Activated CD8-positive, alpha-beta memory T cell treated with anti-CD3 and anti-CD28 coated beads, Interleukin-2, amount 10 ng/mL, durations not matched to agents 7 days and 5 days (primary cell): ENCODE results near the gene KDM3A. TPM values are rescaled to one million over a fixed set of nuclear protein-coding genes. Genes with fewer than 3 reads are reported as not detected.

Experiments used
- ATAC-seq: fragments of 150-1000 bp; cut with Tn5 transposase; one replicate; pipeline ENCODE4 v1.10.0; 2021; ENCODE audit warnings: moderate library complexity
- CTCF ChIA-PET: fragments of 350-600 bp; sonication (Branson Sonifier 250); formaldehyde crosslinking; loops from one replicate; lab custom pipeline; 2021; ENCODE audit warnings: antibody characterized with exemption; lab: Charles Lee
- DNase-seq: peaks from one replicate; pipeline ENCODE4 v3.0.0-alpha.2; 2020
- H3K27ac Mint-ChIP-seq: one replicate; pipeline ENCODE4 v1.8.0; 2021; ENCODE audit warnings: mild to moderate bottlenecking, mixed read lengths
- H3K27me3 Mint-ChIP-seq: one replicate; pipeline ENCODE4 v1.8.0; 2021; ENCODE audit warnings: mixed read lengths
- H3K36me3 Mint-ChIP-seq: one replicate; pipeline ENCODE4 v1.8.0; 2021; ENCODE audit warnings: mild to moderate bottlenecking, mixed read lengths
- H3K4me1 Mint-ChIP-seq: one replicate; pipeline ENCODE4 v1.8.0; 2021; ENCODE audit warnings: mixed read lengths
- H3K4me3 Mint-ChIP-seq: one replicate; pipeline ENCODE4 v1.8.0; 2021; ENCODE audit warnings: mild to moderate bottlenecking, moderate library complexity, mixed read lengths
- H3K9me3 Mint-ChIP-seq: one replicate; pipeline ENCODE4 v1.8.0; 2022; ENCODE audit warnings: low read depth, mixed read lengths
- total RNA-seq, 2 experiments: library from RNA; stranded (reverse); gene quantifications; one replicate each; pipeline ENCODE4 v1.2.3, GENCODE V29; 2021

The KDM3A gene
- total RNA-seq, 2 experiments from 2014 or later: 49.6 to 56.7 TPM

DNA sequence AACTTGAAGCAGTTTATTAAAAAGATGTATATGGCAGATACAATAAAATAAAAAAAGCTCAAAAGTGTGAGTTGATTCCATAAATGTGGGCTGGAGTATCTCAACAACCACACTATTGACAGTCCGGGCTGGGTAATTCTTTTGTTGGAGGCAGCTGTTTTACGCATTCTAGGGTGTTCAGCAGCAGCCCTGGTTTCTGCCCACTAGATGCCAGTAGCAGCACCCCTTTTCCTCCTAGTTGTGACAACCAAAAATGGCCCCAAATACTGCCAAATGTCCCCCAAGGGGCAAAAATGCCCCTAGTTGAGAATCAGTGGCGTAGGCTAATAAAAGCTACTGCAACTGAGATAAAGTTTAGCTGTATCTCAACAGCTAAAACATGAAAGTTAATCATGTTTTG lies 77.3 kb downstream of the KDM3A start:
- H3K27me3 Mint-ChIP-seq: no peaks in the 10 kb centered on the region
- H3K4me3 Mint-ChIP-seq: no peak overlapping the region
- no peak for DNase-seq
- ATAC-seq: no peak
- H3K9me3 Mint-ChIP-seq: peaks cover 7% of the 10 kb centered on the region
- no peaks in the 10 kb centered on the region for H3K4me1 Mint-ChIP-seq
- H3K36me3 Mint-ChIP-seq: peaks cover 12% of the 10 kb centered on the region
- CTCF ChIA-PET: interaction anchor here (0.7 to 1.5 kb wide), 4 partner anchors 9 to 286 kb away, joined by 3 read pairs; no protein-coding TSS in a partner anchor
- no peak overlapping the region for H3K27ac Mint-ChIP-seq

DNA sequence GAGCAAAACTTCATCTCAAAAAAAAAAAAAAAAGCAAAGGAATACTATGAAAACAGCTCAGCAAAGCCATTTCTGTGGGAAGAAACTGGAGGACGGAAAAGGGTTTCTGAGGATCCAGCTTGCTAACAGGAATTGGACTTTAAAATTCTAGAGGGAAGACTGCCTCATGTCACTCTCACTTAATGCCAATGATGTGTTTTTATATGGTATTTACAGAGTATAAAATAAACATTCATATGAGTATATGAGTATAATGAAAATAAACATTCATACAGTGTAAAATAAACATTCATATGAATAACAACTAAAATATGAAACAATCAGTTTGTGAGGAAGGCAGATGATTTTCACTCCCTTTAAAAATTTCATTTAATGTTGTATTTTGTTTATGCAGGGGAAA lies 78.2 kb downstream of the KDM3A start:
- H3K4me1 Mint-ChIP-seq: no peaks in the 10 kb centered on the region
- ATAC-seq (no peak), DNase-seq (no peak)
- H3K9me3 Mint-ChIP-seq: peaks cover 7% of the 10 kb centered on the region
- peaks cover 17% of the 10 kb centered on the region for H3K36me3 Mint-ChIP-seq
- no peak overlapping the region for H3K27ac Mint-ChIP-seq
- no peak overlapping the region for H3K4me3 Mint-ChIP-seq
- CTCF ChIA-PET: no interaction called here
- H3K27me3 Mint-ChIP-seq: no peaks in the 10 kb centered on the region

DNA sequence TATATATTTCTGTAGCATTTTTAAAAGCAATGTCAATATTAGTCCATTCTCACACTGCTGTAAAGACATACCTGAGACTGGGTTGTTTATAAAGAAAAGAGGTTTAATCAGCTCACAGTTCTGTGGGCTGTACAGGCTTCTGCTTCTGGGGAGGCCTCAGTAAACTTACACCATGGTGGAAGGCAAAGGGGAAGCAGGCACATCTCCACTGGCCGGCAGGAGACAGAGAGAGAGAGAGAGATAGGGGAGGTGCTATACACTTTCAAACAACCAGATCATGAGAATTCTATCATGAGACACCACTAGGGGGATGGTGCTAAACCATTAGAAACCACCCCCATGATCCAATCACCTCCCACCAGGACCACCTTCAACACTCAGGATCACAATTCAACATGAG lies 79.0 kb downstream of the KDM3A start:
- Mint-ChIP-seq H3K9me3 (peaks cover 7% of the 10 kb centered on the region), H3K4me1 (no peaks in the 10 kb centered on the region), H3K36me3 (peaks cover 19% of the 10 kb centered on the region), H3K4me3 (no peak overlapping the region), H3K27me3 (no peaks in the 10 kb centered on the region), H3K27ac (no peak overlapping the region)
- DNase-seq (no peak), ATAC-seq (no peak)
- CTCF ChIA-PET: no interaction called here

DNA sequence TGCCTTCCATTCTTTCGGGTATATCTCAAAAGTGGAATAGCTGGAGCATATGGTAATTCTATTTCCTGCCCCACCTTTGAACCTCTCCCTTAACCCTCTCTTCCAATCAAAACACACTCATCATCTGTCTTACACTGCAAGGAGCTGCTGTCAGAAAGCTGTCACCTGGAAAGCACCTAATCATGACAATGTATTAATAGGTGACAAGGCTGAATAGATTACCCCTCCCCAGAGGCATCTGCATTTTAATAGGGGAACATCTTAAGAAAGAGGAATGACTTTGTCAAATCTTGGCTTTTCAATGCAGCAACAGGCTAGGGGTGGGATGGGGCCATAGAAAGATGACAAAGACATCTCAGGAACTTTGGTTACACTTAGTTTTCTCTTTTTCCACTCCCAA lies 80.8 kb downstream of the KDM3A start:
- Mint-ChIP-seq H3K9me3 (peaks cover 7% of the 10 kb centered on the region), H3K27ac (no peak overlapping the region), H3K4me1 (no peaks in the 10 kb centered on the region), H3K4me3 (no peak overlapping the region), H3K27me3 (no peaks in the 10 kb centered on the region), H3K36me3 (peaks cover 23% of the 10 kb centered on the region)
- DNase-seq (no peak), ATAC-seq (no peak)
- CTCF ChIA-PET: no interaction called here

DNA sequence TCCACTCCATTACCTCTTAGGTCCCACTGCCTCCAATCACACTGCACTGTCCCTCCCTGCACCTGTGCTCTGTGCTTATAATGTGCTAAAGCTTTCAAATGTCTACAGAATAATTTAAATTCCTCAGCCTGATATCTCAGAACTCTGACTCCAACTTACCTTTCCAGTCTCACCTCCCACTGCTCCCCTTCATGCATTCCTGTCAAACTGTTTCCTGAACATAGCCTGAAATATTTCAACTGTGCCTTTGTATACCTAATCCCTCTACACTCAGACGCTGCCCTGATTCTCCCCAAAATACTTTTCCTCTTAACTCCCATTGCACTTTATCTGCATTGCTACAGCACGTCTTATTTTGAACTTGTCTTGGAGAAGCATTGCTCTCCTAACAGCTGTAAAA lies 81.5 kb downstream of the KDM3A start:
- H3K4me3 Mint-ChIP-seq: no peak overlapping the region
- H3K36me3 Mint-ChIP-seq: peaks cover 22% of the 10 kb centered on the region
- no peaks in the 10 kb centered on the region for H3K4me1 Mint-ChIP-seq
- H3K27me3 Mint-ChIP-seq: no peaks in the 10 kb centered on the region
- ATAC-seq (no peak), DNase-seq (no peak)
- H3K9me3 Mint-ChIP-seq: peaks cover 7% of the 10 kb centered on the region
- CTCF ChIA-PET: no interaction called here
- no peak overlapping the region for H3K27ac Mint-ChIP-seq

DNA sequence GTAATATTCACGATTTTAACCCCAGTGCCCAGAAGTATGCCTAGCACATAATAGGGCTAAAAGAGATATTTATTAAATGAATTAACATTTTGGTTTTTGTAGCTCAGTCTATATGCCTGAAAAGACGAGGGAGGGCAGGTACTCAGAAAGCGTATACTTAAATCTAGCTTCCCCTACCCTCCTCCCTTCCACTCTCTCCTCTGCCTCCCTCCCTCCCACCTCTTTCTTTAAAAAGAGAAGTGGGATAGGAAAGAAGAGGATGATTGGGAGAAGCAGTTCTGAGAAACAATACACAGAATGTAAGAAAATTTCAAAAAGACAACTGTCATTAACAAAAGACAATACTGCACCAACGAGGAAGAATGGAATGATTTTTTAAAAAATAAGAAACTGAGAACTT lies 82.3 kb downstream of the KDM3A start:
- Mint-ChIP-seq H3K27ac (no peak overlapping the region), H3K27me3 (no peaks in the 10 kb centered on the region), H3K36me3 (peaks cover 26% of the 10 kb centered on the region), H3K4me3 (no peak overlapping the region), H3K9me3 (peaks cover 7% of the 10 kb centered on the region), H3K4me1 (no peaks in the 10 kb centered on the region)
- CTCF ChIA-PET: no interaction called here
- ATAC-seq (no peak), DNase-seq (no peak)

DNA sequence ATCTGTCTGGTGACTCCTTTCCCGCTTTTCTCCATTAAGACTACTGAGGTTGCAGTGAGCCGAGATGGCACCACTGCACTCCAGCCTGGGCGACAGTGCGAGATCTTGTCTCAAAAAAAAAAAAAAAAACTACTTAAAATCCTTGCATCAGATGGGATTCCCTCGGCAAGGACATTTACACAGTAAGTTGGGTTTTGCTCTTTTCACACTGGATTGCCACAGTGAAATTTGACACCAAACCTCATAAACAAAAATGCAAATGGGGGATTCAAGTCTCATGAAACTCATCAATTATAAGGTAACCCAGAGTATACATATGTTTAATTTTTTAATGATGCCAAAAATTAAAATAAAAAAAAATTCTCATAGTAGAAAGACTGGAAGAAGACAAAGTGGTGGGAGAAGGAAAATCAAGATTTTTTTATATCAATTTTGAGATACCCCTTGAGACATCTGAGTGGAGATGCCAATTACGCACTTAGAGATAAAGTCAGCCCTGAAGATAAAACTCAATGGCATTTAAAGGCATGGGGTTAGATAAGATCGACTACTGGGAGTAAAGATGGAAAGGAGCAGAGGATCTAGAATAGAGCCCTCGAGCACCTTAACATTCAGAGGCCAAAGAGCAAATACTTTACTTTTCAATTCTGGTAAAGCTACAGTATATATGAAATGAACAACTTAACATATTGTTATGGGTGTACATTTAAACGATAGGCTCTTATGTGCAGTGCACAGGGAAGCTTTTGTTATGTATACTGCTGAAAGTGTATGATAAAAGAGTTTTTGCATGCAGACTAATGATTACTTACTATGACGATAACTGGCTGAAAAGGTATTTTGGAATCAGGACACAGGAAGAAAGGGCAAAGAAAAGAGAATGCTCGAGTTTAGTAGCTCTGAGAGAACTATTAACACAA lies 84.5 kb downstream of the KDM3A start:
- no peaks in the 10 kb centered on the region for H3K9me3 Mint-ChIP-seq
- no peak for DNase-seq
- H3K27me3 Mint-ChIP-seq: no peaks in the 10 kb centered on the region
- no peaks in the 10 kb centered on the region for H3K4me1 Mint-ChIP-seq
- no peak for ATAC-seq
- H3K27ac Mint-ChIP-seq: no peak overlapping the region
- peaks cover 28% of the 10 kb centered on the region for H3K36me3 Mint-ChIP-seq
- H3K4me3 Mint-ChIP-seq: no peak overlapping the region
- CTCF ChIA-PET: interaction anchor here (1.1 kb wide), 1 partner anchor 77 kb away, joined by 3 read pairs; no protein-coding TSS in a partner anchor

DNA sequence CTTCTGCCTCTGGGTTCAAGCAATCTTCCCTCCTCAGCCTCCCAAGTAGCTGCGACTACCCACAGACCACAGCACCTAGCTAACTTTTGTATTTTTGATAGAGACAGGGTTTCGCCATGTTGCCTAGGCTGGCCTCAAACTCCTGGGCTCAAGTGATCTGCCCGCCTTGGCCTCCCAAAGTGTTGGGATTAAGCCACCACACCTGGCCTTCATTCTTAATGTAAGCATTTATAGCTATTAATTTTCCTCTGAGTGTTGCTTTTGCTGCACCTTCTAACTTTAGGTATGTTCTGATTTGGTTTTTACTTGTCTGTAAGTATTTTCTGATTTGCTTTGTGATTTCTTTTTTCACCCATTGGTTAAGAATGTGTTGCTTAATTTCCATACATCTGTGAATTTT lies 92.4 kb downstream of the KDM3A start:
- no peak for ATAC-seq
- no peak overlapping the region for H3K27ac Mint-ChIP-seq
- CTCF ChIA-PET: no interaction called here
- H3K9me3 Mint-ChIP-seq: peaks cover 23% of the 10 kb centered on the region
- H3K27me3 Mint-ChIP-seq: no peaks in the 10 kb centered on the region
- no peak for DNase-seq
- no peak overlapping the region for H3K4me3 Mint-ChIP-seq
- peaks cover 10% of the 10 kb centered on the region for H3K4me1 Mint-ChIP-seq
- peaks cover 40% of the 10 kb centered on the region for H3K36me3 Mint-ChIP-seq

DNA sequence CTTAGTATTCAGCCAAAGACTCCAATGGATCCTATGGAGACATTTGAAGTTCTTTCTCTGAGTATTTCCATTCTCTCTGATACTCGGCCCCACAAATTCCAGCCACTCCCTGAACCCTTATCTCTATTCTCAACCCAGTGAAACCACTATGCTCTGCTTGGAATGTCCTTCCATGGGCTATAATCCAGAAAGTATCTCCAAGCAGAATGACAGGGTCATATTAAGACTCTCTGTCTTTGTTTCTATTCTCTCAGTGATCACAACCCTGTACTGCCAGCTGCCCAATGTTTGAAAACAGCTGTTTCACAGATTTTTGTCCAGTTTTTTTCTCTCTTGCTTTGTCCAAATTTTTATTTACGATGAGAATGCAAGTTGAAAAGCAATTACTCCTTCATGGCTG lies 100.2 kb downstream of the KDM3A start:
- peaks cover 21% of the 10 kb centered on the region for H3K9me3 Mint-ChIP-seq
- no peaks in the 10 kb centered on the region for H3K27me3 Mint-ChIP-seq
- H3K4me1 Mint-ChIP-seq: no peaks in the 10 kb centered on the region
- DNase-seq (no peak), ATAC-seq (no peak)
- H3K36me3 Mint-ChIP-seq: peaks cover 51% of the 10 kb centered on the region
- no peak overlapping the region for H3K27ac Mint-ChIP-seq
- CTCF ChIA-PET: no interaction called here
- no peak overlapping the region for H3K4me3 Mint-ChIP-seq

Other genes starting within 250 kb of the KDM3A start
- gene IMMT, start 245.9 kb upstream of the KDM3A start, total RNA-seq: 100 to 1,000 TPM; 130 to 162 TPM
- 10 to 100 TPM; 46.3 to 66.3 TPM for gene MRPL35, start 241.9 kb upstream of the KDM3A start, total RNA-seq
- gene REEP1, start 103.7 kb upstream of the KDM3A start, total RNA-seq: under 1 TPM in 1 of 2 experiments, not detected in 1; 0.16 TPM
- gene CHMP3, start 122.1 kb downstream of the KDM3A start, total RNA-seq: 10 to 100 TPM; 32.6 to 33.3 TPM
- 10 to 100 TPM; 12.9 to 13.1 TPM for gene RNF103, start 182.5 kb downstream of the KDM3A start, total RNA-seq